ENCODE results near the gene NXNL1.
"Not testable (repeated sequence)": the region's sequence is repeated elsewhere in the genome, so short reads cannot be mapped to it uniquely, and the experiment has no call there.

NXNL1 gene

DNA sequence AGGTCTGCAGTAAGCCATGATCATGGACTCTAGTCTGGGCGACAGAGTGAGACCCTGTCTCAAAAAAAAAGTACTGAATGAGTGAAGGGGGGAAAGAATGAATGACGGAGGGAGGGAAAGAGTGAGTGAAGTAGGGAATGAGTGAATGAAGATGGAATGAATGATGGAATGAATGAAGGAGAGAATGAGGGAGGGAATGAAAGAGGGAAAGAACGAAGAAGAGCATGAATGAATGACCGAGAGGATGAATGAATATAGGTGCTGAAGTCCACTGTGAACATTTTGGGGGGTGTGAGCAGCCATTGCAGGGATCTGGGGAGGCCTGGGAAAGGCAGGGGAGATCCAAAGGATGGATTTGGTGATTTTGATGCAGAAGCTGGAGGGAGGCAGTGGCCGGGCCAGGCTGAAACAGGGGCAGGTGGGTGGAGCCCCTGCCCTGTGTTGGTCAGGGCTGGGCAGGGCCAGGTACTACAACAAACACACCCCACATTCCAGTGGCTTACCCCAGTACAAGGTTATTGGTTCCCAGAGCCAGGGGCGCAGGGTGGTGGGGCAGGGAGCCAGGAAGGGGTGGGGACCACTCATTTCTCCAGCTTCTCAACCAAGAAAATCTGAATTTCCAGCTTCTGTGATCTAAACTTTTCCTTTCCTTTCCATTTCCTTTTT, 23.9 kb upstream of the NXNL1 start:
- DNase-seq = no peak

DNA sequence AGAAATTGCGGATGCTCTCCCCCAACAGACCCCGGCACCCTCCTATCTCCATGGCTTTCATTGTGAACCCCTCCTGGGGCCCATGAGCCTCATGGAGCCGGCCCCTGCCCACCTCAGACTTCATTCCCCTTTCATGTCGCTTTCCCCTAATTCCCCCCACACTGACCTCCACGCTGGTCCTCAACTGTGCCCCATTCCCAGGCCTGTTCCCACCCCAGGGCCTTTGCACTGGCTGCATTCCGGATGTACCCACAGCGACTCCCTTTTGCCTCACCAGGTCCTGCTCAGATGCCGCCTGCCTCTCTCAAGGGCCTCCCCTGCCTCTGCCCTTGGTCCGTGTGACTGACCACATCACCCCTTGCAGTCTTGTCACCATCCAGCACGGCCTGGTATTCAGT, 22.9 kb upstream of the NXNL1 start:
- no peak for DNase-seq

DNA sequence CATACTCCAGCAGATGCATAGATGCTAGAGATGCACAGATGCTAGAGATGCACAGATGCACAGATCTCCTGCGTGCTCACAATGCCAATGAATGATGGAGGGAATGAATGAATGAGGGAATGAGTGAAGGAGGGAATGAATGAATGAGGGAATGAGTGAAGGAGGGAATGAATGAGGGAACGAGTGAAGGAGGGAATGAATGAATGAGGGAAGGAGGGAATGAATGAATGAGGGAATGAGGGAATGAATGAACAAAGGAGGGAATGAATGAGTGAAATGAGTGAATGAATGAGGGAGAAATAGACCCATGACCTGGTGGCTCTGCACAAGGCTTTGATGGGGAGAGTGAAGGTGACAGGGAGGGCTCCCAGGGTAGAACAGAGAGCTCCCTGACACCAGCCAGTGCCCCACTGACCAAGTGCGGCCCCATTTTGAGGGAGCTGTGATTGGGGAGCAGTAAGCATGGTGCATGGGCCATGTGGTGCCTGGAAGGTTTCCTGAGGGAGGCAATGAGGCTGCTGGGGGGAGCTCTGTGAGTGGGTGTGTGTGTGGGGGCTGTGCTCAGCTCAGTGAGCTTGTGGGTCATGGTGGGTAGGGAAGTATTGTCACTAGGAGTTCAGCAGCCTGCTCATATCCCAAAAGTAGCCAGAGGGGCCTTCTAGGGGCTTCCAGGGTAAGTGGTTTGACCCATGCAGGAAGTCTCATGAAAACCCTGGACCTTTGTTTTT, 22.3 kb upstream of the NXNL1 start:
- no peak for DNase-seq

DNA sequence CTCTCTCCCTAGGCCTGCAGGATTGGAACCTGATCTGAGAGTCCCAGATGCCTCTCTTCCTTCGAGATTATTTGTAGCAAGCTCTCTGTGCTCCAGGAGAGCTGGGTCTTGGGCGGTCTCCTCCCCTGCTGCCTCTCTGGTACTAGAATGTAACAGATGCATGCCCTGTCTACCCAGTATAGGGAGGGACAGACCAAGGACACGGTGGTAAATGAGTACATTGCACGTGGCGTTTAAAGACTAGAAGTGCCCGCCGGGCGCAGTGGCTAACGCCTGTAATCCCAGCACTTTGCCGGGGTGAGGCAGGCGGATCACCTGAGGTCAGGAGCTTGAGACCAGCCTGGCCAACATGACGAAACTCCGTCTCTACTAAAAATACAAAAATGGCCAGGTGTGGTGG, 21.3 kb upstream of the NXNL1 start:
- no peak for DNase-seq

DNA sequence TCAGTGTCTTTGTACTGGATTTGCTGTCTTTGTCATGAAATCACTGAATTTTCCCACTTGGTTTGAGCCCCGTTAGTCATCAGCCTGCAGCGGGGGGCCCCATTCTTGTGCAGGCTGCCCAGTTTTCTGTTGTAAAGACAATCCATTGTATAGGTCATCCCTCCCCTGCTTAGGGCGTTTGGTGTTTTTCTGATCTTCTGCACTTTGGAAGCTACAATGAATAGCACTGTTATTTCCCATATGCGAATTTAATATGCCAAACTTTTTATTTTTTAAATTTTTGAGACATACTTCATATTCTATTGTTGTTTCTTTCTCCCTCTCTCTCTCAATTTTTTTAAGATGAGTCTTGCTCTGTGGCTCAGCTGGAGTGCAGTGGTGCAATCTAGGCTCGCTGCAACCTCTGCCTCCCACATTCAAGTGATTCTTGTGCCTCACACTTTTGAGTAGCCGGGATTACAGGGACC, 18.6 kb upstream of the NXNL1 start:
- no peak for DNase-seq

DNA sequence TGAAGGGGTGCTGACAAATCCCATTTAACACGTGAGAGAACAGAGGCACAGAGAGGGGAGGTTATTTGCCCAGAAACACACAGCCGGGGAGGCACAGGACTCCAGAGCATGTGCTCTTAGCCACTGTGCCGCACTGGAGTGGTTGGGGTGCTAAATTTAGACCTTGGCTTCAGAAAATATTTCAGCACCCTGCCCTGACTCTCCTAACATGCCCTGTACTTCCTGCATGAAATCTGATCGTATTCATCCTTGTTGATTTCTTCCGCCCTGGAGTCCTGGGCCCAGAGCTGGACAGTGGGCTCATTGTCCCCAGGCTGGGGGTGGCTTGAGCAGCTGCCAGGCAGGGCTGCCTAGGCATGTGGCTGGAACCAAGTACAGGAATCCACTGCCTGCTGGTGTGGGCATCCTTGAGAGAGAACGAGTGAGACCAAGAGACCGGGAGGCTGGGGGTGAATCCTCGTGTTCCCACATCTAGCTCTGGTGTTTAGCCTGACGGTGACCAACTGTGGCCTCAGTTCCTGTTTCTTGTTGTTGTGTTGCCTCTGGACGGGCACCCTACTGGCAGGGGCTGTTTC, 14.9 kb upstream of the NXNL1 start:
- no peak for DNase-seq

DNA sequence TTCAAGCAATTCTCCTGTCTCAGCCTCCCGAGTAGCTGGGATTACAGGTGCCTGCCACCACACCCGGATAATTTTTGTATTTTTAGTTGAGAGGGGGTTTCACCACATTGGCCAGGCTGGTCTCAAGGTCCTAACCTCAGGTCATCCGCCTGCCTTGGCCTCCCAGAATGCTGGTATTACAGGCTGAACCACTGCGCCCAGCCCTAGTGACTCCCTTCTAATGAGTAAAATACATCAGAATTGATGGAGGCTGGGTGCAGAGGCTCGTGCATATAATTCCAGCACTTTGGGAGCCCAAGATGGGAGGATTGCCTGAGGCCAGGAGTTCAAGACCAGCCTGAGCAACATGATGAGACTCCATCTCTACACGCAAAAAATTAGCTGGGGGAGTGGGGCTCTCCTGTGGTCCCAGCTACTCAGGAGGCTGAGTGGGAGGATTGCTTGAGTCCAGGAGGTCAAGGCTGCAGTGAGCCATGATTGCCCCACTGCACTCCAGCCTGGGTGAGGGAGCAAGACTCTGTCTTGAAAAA, 14.3 kb upstream of the NXNL1 start:
- DNase-seq = not testable (repeated sequence)

DNA sequence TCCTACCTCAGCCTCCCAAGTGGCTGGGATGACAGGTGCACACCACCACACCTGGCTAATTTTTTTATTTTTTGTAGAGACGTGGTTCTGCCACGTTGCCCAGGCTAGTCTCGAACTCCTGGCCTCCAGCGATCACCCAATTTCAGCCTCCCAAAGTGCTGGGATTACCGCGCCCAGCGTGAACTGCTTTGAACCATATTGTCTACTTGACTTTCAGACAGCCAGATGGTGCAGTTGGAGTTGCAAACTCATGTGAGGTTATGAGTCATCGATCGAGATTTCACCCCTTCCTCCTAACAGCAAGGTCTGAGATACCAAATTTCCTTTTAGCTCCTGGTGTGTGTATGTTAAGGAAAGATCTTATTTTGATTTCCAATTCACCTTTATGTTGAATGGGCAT, 12.3 kb upstream of the NXNL1 start:
- no peak for DNase-seq

DNA sequence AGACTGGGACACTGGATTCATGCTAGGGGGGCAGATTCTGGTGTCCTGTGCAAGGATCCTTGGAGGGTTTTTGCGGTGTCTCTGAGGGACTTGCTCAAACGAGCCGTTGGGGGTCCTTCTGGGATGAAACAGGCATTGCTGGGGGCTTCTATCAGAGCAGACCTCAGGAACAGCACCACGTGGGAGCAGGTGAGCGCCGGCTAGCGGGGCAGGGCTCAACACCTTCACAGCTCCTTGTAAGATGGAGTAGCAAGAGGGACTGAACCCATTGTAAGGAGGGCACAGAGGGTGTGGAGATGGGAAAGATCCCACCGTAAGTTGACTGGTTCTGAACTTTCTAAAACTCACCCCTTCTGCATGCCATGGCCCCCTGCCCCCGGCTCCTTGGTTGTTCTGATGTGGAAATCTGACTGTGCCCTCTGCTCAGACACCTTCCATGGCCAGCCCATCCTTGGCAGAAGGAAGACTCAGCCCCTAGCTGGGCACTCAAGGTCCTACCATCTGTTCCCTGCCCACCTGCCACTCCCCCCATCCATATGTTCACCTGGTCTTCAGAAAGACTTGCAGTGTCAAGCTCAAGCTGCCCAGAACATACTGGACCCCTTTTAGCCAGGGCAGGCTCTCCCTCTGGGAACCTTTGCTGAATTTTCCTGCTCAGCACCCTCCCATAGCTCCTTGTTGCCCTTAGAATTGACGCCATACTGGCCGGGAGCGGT, 10.8 kb upstream of the NXNL1 start:
- DNase-seq = no peak

DNA sequence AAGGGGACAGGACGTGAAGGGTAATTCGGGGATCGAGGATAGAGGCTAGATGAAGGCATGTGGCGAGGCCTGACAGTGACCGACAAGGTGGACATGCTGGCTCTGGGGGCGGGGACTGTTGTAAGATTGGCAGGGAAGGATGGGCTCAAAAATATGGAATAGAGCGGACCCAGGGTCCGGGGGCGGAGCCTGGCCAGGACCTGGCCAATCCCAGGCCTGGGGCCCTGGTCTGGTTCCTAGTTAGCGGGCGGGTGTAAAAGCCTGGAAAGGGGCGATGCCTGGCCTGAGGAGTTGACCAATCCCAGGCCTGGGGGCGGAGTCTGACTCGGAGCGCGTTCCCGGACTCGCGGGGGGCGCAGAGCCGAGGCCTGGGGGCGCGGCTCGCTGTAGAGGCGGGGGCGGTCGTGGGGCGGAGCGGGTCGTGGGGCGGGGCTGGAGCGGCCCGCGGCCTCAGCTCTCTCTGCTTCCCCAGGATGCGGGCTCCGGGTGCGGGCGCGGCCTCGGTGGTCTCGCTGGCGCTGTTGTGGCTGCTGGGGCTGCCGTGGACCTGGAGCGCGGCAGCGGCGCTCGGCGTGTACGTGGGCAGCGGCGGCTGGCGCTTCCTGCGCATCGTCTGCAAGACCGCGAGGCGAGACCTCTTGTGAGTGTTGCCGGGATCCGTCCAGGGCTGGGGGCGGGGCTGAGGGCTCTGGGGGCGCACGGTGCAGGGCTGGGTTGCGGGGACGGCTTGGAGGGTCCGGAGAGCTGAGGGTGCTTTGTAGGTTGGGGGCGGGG, 9.5 kb upstream of the NXNL1 start, which contains the start of gene SLC27A1:
SLC27A1 (plus strand) TSS at position 457 of the 774 bp plus-strand sequence; CDS start at position 474, 17 bp downstream.
- DNase-seq = peak; percentile 86

DNA sequence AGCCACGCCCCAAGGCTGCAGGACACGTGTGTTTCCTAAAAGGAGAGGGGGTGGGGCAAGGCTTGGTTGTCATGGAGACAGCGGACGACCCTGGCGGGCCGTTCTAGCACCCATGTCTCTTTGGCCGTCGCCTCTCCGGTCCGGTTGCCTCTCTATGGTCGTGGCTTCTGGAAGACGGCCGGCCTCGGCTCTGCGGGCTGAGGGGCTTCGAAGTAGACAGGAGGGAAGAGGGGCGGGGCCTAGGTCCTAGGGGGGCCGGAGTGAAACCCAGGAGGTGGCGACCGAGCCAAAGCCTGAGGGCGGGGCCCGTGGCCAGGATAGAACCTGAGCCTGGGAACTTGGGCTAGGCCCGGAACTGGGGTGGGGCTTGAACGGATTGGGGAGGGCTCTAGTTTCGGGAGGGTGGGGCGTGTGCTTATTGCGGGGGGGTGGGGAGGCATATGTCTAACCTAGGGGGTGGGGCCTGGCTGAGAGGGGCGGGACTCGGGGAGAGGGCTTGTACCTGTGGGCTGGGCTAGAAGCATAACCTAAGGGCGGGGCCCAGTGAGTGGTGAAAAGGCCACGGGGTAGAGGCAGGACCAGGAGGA, 8.8 kb upstream of the NXNL1 start:
- DNase-seq = peak; percentile 89

DNA sequence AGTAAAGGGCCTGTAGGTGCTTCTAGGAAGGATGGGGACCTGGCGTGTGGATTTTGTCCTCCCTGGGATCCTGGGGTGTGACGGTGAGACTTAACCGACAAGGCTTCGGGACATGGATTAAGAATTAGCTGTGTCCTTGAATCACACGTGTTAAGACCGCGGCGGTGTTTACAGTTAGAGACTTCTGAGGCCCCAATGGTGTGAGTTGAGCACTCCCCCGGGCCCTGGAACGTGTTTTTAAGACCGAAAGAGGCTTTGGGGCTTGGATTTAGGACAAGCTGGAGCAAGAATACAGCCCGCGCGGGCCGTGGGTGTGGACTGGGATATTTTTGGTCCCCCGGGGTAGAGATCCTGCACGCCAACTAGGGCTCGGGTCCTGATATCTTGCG, 8.4 kb upstream of the NXNL1 start:
- DNase-seq = no peak

DNA sequence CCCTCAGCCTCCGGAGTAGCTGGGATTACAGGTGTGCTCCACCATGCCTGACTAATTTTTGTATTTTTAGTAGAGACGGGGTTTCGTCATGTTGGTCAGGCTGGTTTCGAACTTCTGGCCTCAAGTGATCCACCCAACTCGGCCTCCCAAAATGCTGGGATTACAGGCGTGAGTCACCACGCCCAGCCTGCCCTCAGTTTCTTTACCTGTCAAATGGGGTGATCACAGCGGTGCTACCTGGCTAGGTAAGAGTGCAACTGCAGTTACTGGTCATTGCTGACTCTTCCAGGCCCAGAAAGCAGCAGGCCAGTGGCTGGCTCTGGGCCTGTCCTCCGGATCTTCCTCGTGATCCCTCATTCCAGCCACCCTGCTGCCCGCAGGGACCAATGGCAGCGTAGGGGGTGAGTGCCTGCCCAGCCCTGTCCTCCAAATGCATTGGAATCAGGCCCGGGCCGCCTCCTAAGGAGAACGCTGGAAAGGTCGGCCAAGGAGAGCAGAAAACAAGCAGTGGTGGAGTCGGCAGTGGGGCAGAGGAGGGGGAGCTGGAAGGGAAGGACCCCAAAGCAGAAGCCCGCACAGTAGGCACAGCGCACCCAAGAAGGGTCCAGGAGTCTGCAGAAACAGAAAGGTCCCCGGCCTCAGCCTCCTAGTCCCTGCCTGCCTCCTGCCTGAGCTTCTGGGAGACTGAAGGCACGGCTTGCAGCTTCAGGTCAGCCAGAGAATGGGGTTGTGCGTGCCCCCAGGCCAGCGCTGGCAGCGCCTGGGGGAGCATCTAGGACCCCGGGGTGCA, 7.8 kb upstream of the NXNL1 start:
- DNase-seq = no peak

DNA sequence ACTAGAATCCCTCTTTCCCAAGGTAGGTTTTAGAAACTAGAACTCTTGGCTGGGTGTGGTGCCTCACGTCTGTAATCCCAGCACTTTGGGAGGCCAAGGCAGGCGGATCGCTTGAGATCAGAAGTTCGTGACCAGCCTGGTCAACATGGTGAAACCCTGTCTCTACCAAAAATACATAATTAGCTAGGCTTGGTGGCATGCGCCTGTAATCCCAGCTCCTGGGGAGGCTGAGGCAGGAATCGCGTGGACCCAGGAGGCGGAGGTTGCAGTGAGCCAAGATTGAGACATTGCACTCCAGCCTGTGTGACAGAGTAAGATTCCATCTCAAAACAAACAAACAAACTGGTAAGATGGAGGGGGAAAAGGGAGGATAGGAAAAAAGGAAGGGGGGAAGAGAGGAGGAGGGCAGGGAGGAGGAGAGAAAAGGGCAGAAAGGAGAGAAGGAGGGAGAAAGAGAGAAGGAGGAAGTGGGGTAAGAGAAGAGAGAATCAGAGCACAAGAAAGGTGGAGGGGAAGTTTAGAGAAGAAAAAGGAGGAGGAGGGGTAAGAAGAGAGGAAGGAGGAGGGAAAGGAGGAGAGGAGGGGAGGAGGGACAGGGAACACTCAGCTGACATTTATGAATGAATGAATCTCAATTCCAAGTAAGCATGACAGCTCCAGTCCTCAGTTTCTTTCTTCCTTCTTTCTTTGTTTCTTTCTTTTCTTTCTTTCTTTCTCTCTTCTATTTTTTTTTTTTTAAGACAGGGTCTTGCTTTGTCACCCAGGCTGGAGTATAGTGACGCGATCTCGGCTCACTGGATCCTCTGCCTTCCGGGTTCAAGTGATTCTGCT, 7.0 kb upstream of the NXNL1 start:
- no peak for DNase-seq

DNA sequence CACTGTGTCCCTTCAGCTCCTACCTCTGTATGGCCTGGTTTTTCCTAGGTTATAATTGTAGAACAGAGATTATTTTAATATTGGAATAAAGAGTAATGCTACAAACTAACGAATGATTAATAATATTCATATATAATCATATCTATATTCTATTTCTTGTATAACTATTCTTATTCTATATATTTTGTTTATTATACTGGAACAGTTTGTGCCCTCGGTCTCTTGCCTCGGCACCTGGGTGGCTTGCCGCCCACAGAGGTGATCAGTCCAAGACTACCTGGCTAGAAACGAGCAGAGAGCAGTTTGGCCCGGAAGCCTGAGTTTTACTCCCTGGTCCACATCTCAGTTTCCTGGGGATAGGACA, 5.7 kb upstream of the NXNL1 start:
- no peak for DNase-seq

DNA sequence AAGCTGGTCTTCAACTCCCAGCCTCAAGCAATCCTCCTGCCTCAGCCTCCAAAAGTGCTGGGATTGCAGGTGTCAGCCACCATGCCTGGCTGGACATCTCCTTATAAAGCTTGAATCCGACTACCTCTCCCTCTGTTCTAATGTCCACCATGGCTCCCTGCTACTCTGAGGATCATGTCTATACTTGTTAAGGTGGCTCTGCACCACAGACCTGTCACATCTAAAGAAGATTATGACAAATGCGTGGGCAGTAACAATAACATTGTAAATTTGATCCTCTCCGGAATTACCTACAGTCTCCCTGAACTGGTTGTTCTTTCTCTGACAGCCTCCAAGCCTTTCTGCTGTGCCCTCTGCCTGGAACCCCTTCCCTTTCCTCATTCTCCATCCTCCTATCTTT, 1.8 kb downstream of the NXNL1 start:
- no peak for DNase-seq

DNA sequence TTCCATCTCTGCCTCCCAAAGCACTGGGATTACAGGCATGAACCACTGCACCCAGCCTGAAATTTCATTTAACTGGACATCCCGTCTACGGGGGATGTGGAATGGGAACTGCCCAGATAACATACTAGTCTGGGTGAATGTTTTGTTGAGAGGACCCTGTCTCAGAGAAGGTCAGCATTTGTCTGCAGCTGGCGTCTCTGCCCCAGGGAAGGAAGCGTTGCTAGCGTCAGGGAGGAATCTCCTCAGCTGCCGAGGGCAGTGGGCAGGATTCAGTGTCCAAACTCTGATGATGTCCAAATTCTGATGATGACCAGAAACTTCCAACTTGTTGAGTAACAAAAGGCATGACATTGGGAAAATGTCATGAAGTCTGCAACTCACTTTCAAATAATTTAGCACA, 3.1 kb downstream of the NXNL1 start:
- DNase-seq = no peak

DNA sequence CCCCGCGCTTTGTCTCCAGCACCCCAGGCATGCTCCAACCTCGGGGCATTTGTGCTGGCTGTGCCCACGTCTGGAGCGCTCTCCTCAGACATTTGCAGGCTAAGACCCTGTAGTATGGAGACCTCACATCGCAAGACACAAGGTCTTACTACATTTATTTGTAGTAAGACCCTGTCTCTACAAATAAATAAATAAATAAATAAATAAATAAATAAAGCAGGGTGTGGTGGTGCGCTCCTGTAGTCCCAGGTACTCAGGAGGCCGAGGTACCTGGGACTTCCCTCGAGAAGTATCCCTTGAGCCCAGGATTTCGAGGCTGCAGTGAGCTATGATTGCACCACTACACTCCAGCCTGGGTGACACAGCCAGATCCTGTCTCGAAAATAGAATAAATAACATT, 4.6 kb downstream of the NXNL1 start:
- DNase-seq = no peak

DNA sequence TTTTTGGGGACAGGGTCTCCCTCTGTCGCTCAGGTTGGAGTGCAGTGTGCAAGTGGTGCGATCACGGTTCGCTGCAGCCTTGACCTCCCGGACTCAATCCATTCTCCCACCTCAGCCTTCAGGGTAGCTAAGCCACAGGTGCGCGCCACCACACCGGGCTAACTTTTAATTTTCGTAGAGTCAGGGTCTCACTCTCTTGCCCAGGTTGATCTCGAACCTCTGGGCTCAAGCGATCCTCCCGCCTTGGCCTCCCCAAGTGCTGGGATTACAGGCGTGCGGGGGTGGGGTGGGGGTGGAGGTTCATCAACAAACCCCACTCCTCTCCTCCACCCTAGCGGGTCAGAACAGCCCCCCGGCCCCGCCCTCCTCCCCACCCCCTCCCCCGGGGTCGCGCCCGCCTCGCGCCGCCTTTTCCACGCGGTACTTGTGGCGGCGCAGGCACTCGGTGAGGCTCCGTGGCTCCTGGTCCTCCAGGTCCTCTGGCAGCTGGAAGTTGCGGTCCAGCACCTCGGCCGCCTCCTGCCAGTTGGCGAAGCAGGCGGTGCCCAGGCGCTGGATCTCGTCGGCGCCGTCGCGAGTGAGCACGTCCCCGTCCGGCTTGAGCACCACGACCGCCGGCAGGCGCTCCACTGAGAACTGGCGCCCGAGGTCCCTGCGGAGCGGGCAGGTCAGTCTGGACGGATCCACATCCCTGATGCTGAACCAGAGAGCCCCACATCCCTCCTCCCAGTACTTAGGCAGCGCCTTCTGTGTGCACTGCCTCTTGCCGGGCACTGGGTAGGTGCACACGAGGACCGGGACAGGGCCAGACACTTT, 5.2 kb downstream of the NXNL1 start:
- DNase-seq = no peak
